ENCODE measurements around the gene FAT4.
A peak's percentile ranks its signal among the peaks of the same experiment; 100 is the strongest.

The FAT4 gene

DNA sequence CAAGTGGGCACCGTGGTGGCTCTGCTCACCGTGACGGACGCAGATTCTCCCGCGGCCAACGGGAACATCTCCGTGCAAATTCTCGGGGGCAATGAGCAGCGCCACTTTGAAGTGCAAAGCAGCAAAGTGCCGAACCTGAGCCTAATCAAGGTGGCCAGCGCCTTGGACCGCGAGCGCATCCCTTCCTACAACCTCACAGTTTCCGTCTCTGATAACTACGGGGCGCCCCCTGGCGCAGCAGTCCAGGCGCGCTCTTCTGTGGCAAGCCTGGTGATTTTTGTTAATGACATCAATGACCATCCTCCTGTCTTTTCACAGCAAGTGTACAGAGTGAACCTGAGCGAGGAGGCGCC, 2.7 kb downstream of the FAT4 start:
- H3K27ac ChIP-seq (ENCODE audit: low read length): no peak overlapping the region
- H3K9me3 ChIP-seq (ENCODE audit: control insufficient read depth in 2 of 2, low read length in 2 of 2): no peaks in the 10 kb centered on the region
- peaks cover 39% of the 10 kb centered on the region for H3K4me1 ChIP-seq (ENCODE audit: control insufficient read depth, insufficient read depth, low read length)
- H3K9ac ChIP-seq (ENCODE audit: low read length in 2 of 2): peak overlapping the region; percentile 29 to 88
- no peaks in the 10 kb centered on the region for H3K27me3 ChIP-seq (ENCODE audit: control insufficient read depth in 1 of 2, insufficient read depth in 2 of 2, low read length in 2 of 2)
- peaks cover 3 to 9% of the 10 kb centered on the region in 2 donors for H3K36me3 ChIP-seq (ENCODE audit: control insufficient read depth in 2 of 2, insufficient read depth in 2 of 2, low read length in 2 of 2)
- peak overlapping the region; percentile 90 to 99 for H3K4me3 ChIP-seq (ENCODE audit: low read length in 2 of 2)

DNA sequence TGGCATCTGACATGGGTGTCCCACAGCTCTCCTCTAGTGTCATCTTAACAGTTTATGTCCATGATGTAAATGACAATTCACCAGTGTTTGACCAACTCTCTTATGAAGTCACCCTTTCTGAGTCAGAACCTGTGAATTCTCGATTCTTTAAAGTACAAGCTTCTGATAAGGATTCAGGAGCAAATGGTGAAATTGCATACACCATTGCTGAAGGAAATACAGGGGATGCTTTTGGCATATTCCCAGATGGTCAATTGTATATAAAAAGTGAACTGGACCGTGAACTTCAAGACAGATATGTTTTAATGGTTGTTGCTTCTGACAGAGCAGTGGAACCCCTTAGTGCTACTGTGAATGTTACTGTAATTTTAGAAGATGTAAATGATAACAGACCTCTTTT, 4.6 kb downstream of the FAT4 start:
- Histone ChIP-seq H3K4me1 (ENCODE audit: control insufficient read depth, insufficient read depth, low read length) (peaks cover 35% of the 10 kb centered on the region), H3K27ac (ENCODE audit: low read length) (no peak overlapping the region), H3K36me3 (ENCODE audit: control insufficient read depth in 2 of 2, insufficient read depth in 2 of 2, low read length in 2 of 2) (peaks cover 3 to 9% of the 10 kb centered on the region in 2 donors), H3K9me3 (ENCODE audit: control insufficient read depth in 2 of 2, low read length in 2 of 2) (no peaks in the 10 kb centered on the region), H3K27me3 (ENCODE audit: control insufficient read depth in 1 of 2, insufficient read depth in 2 of 2, low read length in 2 of 2) (no peaks in the 10 kb centered on the region), H3K9ac (ENCODE audit: low read length in 2 of 2) (no peak overlapping the region), H3K4me3 (ENCODE audit: low read length in 2 of 2) (peak overlapping the region; percentile 90 to 99)

DNA sequence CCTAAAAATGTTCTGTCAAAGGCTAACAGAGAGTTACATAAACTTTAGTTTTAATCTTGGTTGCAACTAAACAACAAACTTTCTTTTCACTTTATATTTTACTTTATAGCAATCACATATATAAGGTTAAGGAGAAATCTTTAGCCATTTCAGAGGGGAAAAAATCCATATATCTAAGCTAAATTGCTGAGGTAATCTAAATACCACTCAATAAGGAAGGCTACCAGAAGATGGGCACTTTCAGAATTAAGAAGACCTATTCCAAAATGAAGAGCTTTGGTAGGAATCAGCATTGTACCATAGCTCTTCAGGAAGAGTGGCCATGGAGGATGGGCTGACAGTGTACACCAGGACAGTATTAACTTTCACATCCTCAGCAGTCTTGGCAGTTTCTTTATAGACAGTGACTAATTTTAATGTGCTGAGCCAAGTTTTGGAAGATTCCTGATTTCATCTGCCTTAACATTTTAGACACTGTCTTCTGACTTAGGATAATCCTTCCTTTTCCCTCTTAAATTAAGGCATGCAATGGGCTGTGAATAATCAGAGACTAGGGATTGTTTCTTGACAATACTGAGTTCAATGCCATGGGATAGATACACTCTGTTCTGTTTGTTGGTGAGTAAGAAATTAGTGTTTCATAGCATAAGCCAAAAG, 7.1 kb downstream of the FAT4 start:
- H3K27ac ChIP-seq (ENCODE audit: low read length): no peak overlapping the region
- H3K4me3 ChIP-seq (ENCODE audit: low read length in 2 of 2): peak overlapping the region; percentile 40 to 63
- peak overlapping the region in 1 of 2 donors; percentile 29 for H3K9ac ChIP-seq (ENCODE audit: low read length in 2 of 2)
- no peaks in the 10 kb centered on the region for H3K9me3 ChIP-seq (ENCODE audit: control insufficient read depth in 2 of 2, low read length in 2 of 2)
- H3K27me3 ChIP-seq (ENCODE audit: control insufficient read depth in 1 of 2, insufficient read depth in 2 of 2, low read length in 2 of 2): no peaks in the 10 kb centered on the region
- peaks cover 3 to 9% of the 10 kb centered on the region in 2 donors for H3K36me3 ChIP-seq (ENCODE audit: control insufficient read depth in 2 of 2, insufficient read depth in 2 of 2, low read length in 2 of 2)
- peaks cover 27% of the 10 kb centered on the region for H3K4me1 ChIP-seq (ENCODE audit: control insufficient read depth, insufficient read depth, low read length)

DNA sequence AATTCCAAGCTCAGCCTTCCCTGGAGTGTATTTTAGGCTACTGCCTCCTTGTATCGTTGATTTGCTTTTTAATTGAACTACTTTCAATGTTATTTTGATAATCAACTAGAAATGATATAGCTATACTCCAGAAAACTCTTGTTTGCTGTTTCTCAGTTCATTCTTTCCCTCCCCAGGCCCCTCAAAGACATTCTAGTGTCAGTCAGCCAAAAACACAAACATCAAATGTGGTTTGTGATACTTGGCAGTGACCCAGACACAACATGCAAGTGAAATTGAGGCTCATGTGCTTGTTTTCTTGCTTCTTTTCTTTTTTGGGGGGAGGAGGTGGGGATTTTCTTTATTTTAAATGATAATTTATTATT, 7.6 kb downstream of the FAT4 start:
- Histone ChIP-seq H3K4me3 (ENCODE audit: low read length in 2 of 2) (peak overlapping the region; percentile 40 to 63), H3K9ac (ENCODE audit: low read length in 2 of 2) (peak overlapping the region in 1 of 2 donors; percentile 29), H3K4me1 (ENCODE audit: control insufficient read depth, insufficient read depth, low read length) (peaks cover 24% of the 10 kb centered on the region), H3K27me3 (ENCODE audit: control insufficient read depth in 1 of 2, insufficient read depth in 2 of 2, low read length in 2 of 2) (no peaks in the 10 kb centered on the region), H3K9me3 (ENCODE audit: control insufficient read depth in 2 of 2, low read length in 2 of 2) (no peaks in the 10 kb centered on the region), H3K36me3 (ENCODE audit: control insufficient read depth in 2 of 2, insufficient read depth in 2 of 2, low read length in 2 of 2) (peaks cover 3 to 9% of the 10 kb centered on the region in 2 donors), H3K27ac (ENCODE audit: low read length) (no peak overlapping the region)

DNA sequence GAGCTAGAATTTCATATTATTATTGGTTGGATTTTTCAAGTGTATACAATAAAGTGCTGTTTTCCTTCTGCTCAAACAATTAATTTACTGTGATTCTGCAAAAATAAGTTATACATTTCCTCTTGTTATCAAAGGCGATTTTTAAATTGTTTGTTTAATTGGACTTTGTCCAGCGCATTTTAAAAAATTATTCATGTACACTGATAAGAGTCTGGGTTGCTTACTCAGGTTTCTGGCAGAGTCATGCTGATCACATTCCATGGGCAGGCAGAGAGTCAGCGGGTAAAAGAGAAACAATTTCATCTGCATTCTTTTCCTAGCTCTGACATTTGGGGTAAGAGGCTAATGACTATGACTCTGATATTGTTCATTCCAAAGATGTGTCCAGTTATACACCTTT, 8.9 kb downstream of the FAT4 start:
- H3K4me1 ChIP-seq (ENCODE audit: control insufficient read depth, insufficient read depth, low read length): peaks cover 11% of the 10 kb centered on the region
- H3K9me3 ChIP-seq (ENCODE audit: control insufficient read depth in 2 of 2, low read length in 2 of 2): no peaks in the 10 kb centered on the region
- H3K27me3 ChIP-seq (ENCODE audit: control insufficient read depth in 1 of 2, insufficient read depth in 2 of 2, low read length in 2 of 2): no peaks in the 10 kb centered on the region
- no peak overlapping the region for H3K9ac ChIP-seq (ENCODE audit: low read length in 2 of 2)
- H3K36me3 ChIP-seq (ENCODE audit: control insufficient read depth in 2 of 2, insufficient read depth in 2 of 2, low read length in 2 of 2): peaks cover 3 to 5% of the 10 kb centered on the region in 2 donors
- no peak overlapping the region for H3K27ac ChIP-seq (ENCODE audit: low read length)
- H3K4me3 ChIP-seq (ENCODE audit: low read length in 2 of 2): peak overlapping the region; percentile 8 to 30

DNA sequence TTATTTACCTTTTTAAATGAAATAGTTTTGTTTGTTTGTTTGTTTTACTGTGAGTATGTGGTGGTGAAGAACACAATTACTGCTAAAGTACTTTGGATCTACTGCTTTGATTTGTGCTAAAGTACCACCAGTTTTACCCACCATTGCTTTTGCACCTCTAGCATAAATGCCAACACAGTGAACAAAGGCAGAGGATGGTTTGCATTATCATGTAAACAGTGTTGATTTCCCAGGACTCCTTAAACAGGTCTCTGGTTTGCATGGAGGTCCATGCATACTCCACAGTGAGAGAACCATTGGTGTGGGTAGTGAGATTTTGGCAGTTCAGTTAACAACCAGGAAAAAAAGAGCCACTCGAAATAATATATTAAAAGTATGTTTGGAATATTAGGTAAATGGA, 11.0 kb downstream of the FAT4 start:
- Histone ChIP-seq H3K9me3 (ENCODE audit: control insufficient read depth in 2 of 2, low read length in 2 of 2) (no peaks in the 10 kb centered on the region), H3K4me1 (ENCODE audit: control insufficient read depth, insufficient read depth, low read length) (no peaks in the 10 kb centered on the region), H3K9ac (ENCODE audit: low read length in 2 of 2) (no peak overlapping the region), H3K27ac (ENCODE audit: low read length) (no peak overlapping the region), H3K27me3 (ENCODE audit: control insufficient read depth in 1 of 2, insufficient read depth in 2 of 2, low read length in 2 of 2) (no peaks in the 10 kb centered on the region), H3K4me3 (ENCODE audit: low read length in 2 of 2) (no peak overlapping the region), H3K36me3 (ENCODE audit: control insufficient read depth in 2 of 2, insufficient read depth in 2 of 2, low read length in 2 of 2) (peaks cover 0 to under 1% of the 10 kb centered on the region in 2 donors)

DNA sequence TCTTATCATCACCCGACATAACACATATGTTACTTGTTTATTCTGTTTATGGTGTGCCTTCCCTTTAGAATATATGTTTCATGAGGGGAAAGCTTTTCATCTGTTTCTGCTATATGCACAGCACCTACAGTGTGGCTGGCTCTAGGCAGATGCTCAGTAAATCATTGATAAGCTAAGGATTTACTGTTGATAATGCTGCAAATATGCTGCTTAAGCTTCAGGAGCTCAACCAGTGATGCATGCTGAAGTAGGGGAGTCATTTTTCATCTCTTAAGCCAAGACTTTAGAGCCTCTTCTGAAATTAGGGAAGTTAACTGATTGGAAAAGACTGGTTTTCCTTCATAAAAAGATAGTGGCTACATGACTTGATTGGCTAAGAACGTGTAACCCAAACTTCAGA, 16.4 kb downstream of the FAT4 start:
- Histone ChIP-seq H3K27ac (ENCODE audit: low read length) (no peak overlapping the region), H3K9ac (ENCODE audit: low read length in 2 of 2) (no peak overlapping the region), H3K4me1 (ENCODE audit: control insufficient read depth, insufficient read depth, low read length) (peaks cover 3% of the 10 kb centered on the region)

DNA sequence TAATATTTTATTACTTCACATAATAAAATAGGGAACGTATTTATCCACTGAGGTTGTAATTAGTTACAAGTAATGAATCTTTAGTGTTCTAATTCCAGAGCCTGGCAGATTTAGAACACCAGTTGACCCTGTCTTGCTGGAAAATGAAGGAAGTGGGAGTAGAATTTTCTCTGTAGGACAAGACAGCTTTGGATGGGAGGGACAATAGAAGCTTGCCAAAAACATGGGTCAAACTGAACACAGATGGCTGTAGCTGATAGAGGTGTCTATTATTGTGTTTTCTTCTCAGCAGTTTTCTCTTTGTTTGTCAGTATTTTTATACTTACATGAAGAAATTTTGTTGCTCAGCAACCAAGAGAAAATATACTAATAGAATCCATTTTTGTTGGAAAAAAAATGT, 20.2 kb downstream of the FAT4 start:
- Histone ChIP-seq H3K27me3 (ENCODE audit: control insufficient read depth in 1 of 2, insufficient read depth in 2 of 2, low read length in 2 of 2) (no peaks in the 10 kb centered on the region), H3K27ac (ENCODE audit: low read length) (no peak overlapping the region), H3K9me3 (ENCODE audit: control insufficient read depth in 2 of 2, low read length in 2 of 2) (no peaks in the 10 kb centered on the region), H3K9ac (ENCODE audit: low read length in 2 of 2) (no peak overlapping the region), H3K4me3 (ENCODE audit: low read length in 2 of 2) (no peak overlapping the region), H3K36me3 (ENCODE audit: control insufficient read depth in 2 of 2, insufficient read depth in 2 of 2, low read length in 2 of 2) (no peaks in the 10 kb centered on the region), H3K4me1 (ENCODE audit: control insufficient read depth, insufficient read depth, low read length) (peaks cover 3% of the 10 kb centered on the region)

More for the DNA sequence above, 16.4 kb downstream of the FAT4 start:
- Histone ChIP-seq H3K27me3 (ENCODE audit: control insufficient read depth in 1 of 2, insufficient read depth in 2 of 2, low read length in 2 of 2) (no peaks in the 10 kb centered on the region), H3K4me3 (ENCODE audit: low read length in 2 of 2) (no peak overlapping the region), H3K9me3 (ENCODE audit: control insufficient read depth in 2 of 2, low read length in 2 of 2) (no peaks in the 10 kb centered on the region), H3K36me3 (ENCODE audit: control insufficient read depth in 2 of 2, insufficient read depth in 2 of 2, low read length in 2 of 2) (no peaks in the 10 kb centered on the region)

DNA sequence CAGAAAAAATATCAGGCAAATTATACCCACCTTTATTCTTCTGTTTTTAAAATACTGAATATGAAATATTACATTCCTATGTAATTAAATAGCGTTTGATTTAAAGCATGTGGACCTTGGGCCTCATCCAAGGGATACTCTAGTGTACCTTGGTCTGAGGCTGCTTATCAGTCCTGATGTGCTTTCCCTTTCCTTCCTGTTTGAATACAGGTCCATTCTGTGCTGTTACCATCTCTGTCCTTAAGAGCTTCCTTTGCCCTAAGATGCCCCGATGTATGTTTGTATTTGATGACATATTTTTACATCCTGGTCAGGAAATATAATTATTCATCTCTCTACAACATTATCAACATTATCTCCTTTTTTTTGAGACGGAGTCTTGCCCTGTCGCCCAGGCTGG, 24.1 kb downstream of the FAT4 start:
- Histone ChIP-seq H3K27me3 (ENCODE audit: control insufficient read depth in 1 of 2, insufficient read depth in 2 of 2, low read length in 2 of 2) (no peaks in the 10 kb centered on the region), H3K9me3 (ENCODE audit: control insufficient read depth in 2 of 2, low read length in 2 of 2) (no peaks in the 10 kb centered on the region), H3K36me3 (ENCODE audit: control insufficient read depth in 2 of 2, insufficient read depth in 2 of 2, low read length in 2 of 2) (no peaks in the 10 kb centered on the region), H3K4me3 (ENCODE audit: low read length in 2 of 2) (no peak overlapping the region), H3K9ac (ENCODE audit: low read length in 2 of 2) (no peak overlapping the region), H3K27ac (ENCODE audit: low read length) (no peak overlapping the region), H3K4me1 (ENCODE audit: control insufficient read depth, insufficient read depth, low read length) (peaks cover 3% of the 10 kb centered on the region)

DNA sequence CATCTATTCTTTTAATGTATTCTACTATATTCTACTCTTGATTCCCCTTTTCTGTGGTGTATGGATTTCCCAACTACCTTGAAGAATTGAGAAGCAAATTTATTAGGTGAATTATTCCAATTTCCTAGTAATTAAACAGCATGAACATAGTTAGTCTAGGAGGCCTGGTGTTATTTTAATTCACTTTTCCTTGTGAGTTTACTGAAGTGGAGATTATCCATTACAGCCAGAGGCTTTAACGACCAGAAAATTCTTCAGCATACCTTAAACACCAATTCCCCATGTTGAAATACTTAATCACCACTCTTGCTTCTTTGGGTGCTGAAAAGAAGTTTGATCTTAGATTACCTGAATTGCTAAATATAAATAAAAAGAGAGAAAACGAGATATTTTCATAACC, 29.4 kb downstream of the FAT4 start:
- no peak overlapping the region for H3K9ac ChIP-seq (ENCODE audit: low read length in 2 of 2)
- H3K4me1 ChIP-seq (ENCODE audit: control insufficient read depth, insufficient read depth, low read length): no peaks in the 10 kb centered on the region
- H3K4me3 ChIP-seq (ENCODE audit: low read length in 2 of 2): no peak overlapping the region
- no peaks in the 10 kb centered on the region for H3K9me3 ChIP-seq (ENCODE audit: control insufficient read depth in 2 of 2, low read length in 2 of 2)
- no peaks in the 10 kb centered on the region for H3K27me3 ChIP-seq (ENCODE audit: control insufficient read depth in 1 of 2, insufficient read depth in 2 of 2, low read length in 2 of 2)
- no peaks in the 10 kb centered on the region for H3K36me3 ChIP-seq (ENCODE audit: control insufficient read depth in 2 of 2, insufficient read depth in 2 of 2, low read length in 2 of 2)
- no peak overlapping the region for H3K27ac ChIP-seq (ENCODE audit: low read length)

DNA sequence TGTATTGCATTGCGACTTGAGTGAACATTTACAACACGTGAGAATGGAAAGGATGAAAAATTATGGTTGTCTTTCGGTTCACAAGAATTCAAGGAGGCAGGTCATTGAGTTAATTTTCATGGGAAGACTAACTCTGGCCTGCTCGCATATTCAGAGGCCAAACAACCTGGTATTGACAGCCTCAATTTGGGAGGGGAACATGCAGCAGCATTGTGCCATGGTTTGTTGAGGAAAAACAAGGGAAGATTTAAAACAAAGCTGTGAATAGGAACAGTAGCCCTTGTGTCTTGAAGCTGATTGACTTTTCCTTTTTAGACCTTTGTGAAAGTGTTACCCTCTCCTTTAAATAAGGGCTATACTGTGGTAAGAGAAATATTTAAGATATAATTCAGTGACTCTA, 31.9 kb downstream of the FAT4 start:
- Histone ChIP-seq H3K9me3 (ENCODE audit: control insufficient read depth in 2 of 2, low read length in 2 of 2) (no peaks in the 10 kb centered on the region), H3K4me1 (ENCODE audit: control insufficient read depth, insufficient read depth, low read length) (no peaks in the 10 kb centered on the region), H3K36me3 (ENCODE audit: control insufficient read depth in 2 of 2, insufficient read depth in 2 of 2, low read length in 2 of 2) (no peaks in the 10 kb centered on the region), H3K27me3 (ENCODE audit: control insufficient read depth in 1 of 2, insufficient read depth in 2 of 2, low read length in 2 of 2) (no peaks in the 10 kb centered on the region), H3K9ac (ENCODE audit: low read length in 2 of 2) (no peak overlapping the region), H3K4me3 (ENCODE audit: low read length in 2 of 2) (no peak overlapping the region), H3K27ac (ENCODE audit: low read length) (no peak overlapping the region)
